A549 (cell line): ENCODE data around the gene COX11. TPM values are rescaled to one million over a fixed set of nuclear protein-coding genes. Genes with fewer than 3 reads are reported as not detected.
A peak's percentile ranks its signal among the peaks of the same experiment; 100 is the strongest.

Experiments used
- ATAC-seq, 2 experiments: fragments of 200-7000 bp in 1 of 2; fragments of >200 bp in 1 of 2; cut with Nextera tagmentation in 1 of 2; cut with Tn5 transposase in 1 of 2; 3 replicates each; pipeline versions ENCODE4 v1.8.0 to v1.9.1; 2018 to 2020; ENCODE audit warnings: mild to moderate bottlenecking in 1 of 2, moderate library complexity in 1 of 2
- CTCF ChIA-PET: fragments of 300-600 bp; sonication (Branson Sonifier 250); formaldehyde crosslinking; extraction: SDS; loops from one replicate; lab custom pipeline; 2021; ENCODE audit warnings: antibody characterized with exemption, inconsistent platforms; lab: Yijun Ruan, JAX
- POLR2A ChIA-PET: fragments of 350-600 bp; formaldehyde crosslinking; extraction: SDS; loops from one replicate; lab custom pipeline; 2021; ENCODE audit warnings: antibody characterized with exemption, inconsistent platforms; lab: Yijun Ruan, JAX
- DNase-seq, 2 experiments: peaks; one replicate each; pipeline versions ENCODE4 v3.0.0 to v3.0.0-alpha.2; 2011 to 2016; ENCODE audit warnings: low read depth in 1 of 2, low spot score in 1 of 2
- FAIRE-seq: peaks from 2 replicates; lab custom pipeline; 2011; peaks lifted over from hg19 to GRCh38; lab: Jason Lieb, UNC
- H3K27ac ChIP-seq, 2 experiments: fragments of >200 bp; sonication (Bioruptor Twin); formaldehyde crosslinking; 3 replicates each; pipeline ENCODE4 v1.5.1; 2016 to 2017
- H3K4me1 ChIP-seq: fragments of >200 bp; sonication (Bioruptor Twin); formaldehyde crosslinking; 3 replicates; pipeline ENCODE4 v1.6.1; 2016
- H3K4me2 ChIP-seq: fragments of >200 bp; sonication (Bioruptor Twin); formaldehyde crosslinking; 3 replicates; pipeline ENCODE4 v1.6.1; 2016
- H3K4me3 ChIP-seq: fragments of >200 bp; sonication (Bioruptor Twin); formaldehyde crosslinking; 3 replicates; pipeline ENCODE4 v1.5.1; 2016
- H3K9me3 ChIP-seq: fragments of >200 bp; sonication (Bioruptor Twin); formaldehyde crosslinking; 3 replicates; pipeline ENCODE4 v1.6.1; 2016
- BHLHE40 ChIP-seq: IDR thresholded peaks from 2 replicates; pipeline ENCODE4 v1.6.1; 2012; ENCODE audit warnings: low read depth, low read length, inconsistent platforms
- CBX2 ChIP-seq: fragments of 200-600 bp; sonication (generic); IDR thresholded peaks from 2 replicates; pipeline ENCODE4 v1.6.1; 2016; ENCODE audit warnings: low read depth, mild to moderate bottlenecking, borderline replicate concordance
- CHD4 ChIP-seq: fragments of 200-600 bp; sonication (generic); IDR thresholded peaks from 2 replicates; pipeline ENCODE4 v1.6.1; 2016; ENCODE audit warnings: antibody characterized with exemption, mild to moderate bottlenecking, borderline replicate concordance
- HOXB13 ChIP-seq: fragments of 250-450 bp; sonication (Bioruptor Pico); IDR thresholded peaks from 2 replicates; pipeline ENCODE4 v1.5.0; 2020; ENCODE audit warnings: low read depth, mild to moderate bottlenecking, moderate library complexity
- KDM5A ChIP-seq: fragments of 200-600 bp; sonication (generic); IDR thresholded peaks from 2 replicates; pipeline ENCODE4 v1.6.1; 2016; ENCODE audit warnings: antibody characterized with exemption, mild to moderate bottlenecking
- MYC ChIP-seq: IDR thresholded peaks from 2 replicates; pipeline ENCODE4 v1.6.1; 2012; ENCODE audit warnings: mild to moderate bottlenecking, inconsistent platforms, low read length, improper control_type of control experiment, borderline replicate concordance
- NPAS2 ChIP-seq: fragments of 250-450 bp; sonication (Bioruptor Pico); IDR thresholded peaks from 2 replicates; pipeline ENCODE4 v1.8.0; 2022; ENCODE audit warnings: mild to moderate bottlenecking, moderate library complexity, borderline replicate concordance
- NR3C1 ChIP-seq: fragments of >200 bp; sonication (Bioruptor Twin); formaldehyde crosslinking; IDR thresholded peaks from 3 replicates; pipeline ENCODE4 v1.6.1; 2017
- POLR2AphosphoS2 ChIP-seq: conservative IDR thresholded peaks from 2 replicates; pipeline ENCODE4 v1.6.1; 2012; ENCODE audit warnings: low read length, improper control_type of control experiment, inconsistent platforms
- RARB ChIP-seq: fragments of 250-450 bp; sonication (Bioruptor Pico); IDR thresholded peaks from 2 replicates; pipeline ENCODE4 v1.8.0; 2021; ENCODE audit warnings: mild to moderate bottlenecking, moderate library complexity
- RFX5 ChIP-seq: fragments of 450-650 bp; IDR thresholded peaks from 2 replicates; pipeline ENCODE4 v1.7.1; 2014; ENCODE audit warnings: antibody characterized with exemption, mild to moderate bottlenecking, moderate library complexity
- ZNF302 ChIP-seq: fragments of 250-450 bp; sonication (Bioruptor Pico); IDR thresholded peaks from 2 replicates; pipeline ENCODE4 v1.9.0; 2021; ENCODE audit warnings: inconsistent platforms, mild to moderate bottlenecking, moderate library complexity
- WGBS: methylation state at CpG from one replicate; pipeline ENCODE4 v1.1.6; 2017; ENCODE audit errors: missing lambda C conversion rate; 5-methylcytosine and 5-hydroxymethylcytosine counted together
- polyA plus RNA-seq, 4 experiments: library from polyadenylated mRNA; depleted of rRNA in 3 of 4; stranded (reverse); fragments of >200 nt; fragmentation: RNase III in 1 of 4; extraction: RNeasy Plus Mini Kit Qiagen cat#74134 plus additional on column Dnase treatment in 1 of 4; gene quantifications; 2 replicates in 3 of 4; 3 replicates in 1 of 4; pipeline ENCODE4 v1.2.3, GENCODE V29; 2011 to 2017
- TF ChIP-seq, protein P1 (sequence below): fragments of >200 bp; sonication (Bioruptor Twin); formaldehyde crosslinking; IDR thresholded peaks from 3 replicates; pipeline ENCODE4 v1.5.1; 2016
- TF ChIP-seq, protein P2 (sequence below): fragments of 250-450 bp; sonication (Bioruptor Pico); IDR thresholded peaks from 2 replicates; pipeline ENCODE4 v1.5.0; 2021; ENCODE audit warnings: mild to moderate bottlenecking, moderate library complexity, borderline replicate concordance
- TF ChIP-seq, protein P3 (sequence below): fragments of >200 bp; sonication (Bioruptor Twin); formaldehyde crosslinking; IDR thresholded peaks from 2 replicates; pipeline ENCODE4 v1.6.1; 2016
- TF ChIP-seq, protein P4 (sequence below): fragments of 250-450 bp; sonication (Bioruptor Pico); IDR thresholded peaks from 2 replicates; pipeline ENCODE4 v1.5.0; 2020; ENCODE audit warnings: low read depth, mild to moderate bottlenecking, moderate library complexity
- TF ChIP-seq, protein P5 (sequence below): fragments of 150-350 bp; IDR thresholded peaks from 2 replicates; pipeline ENCODE4 v1.6.1; 2014; ENCODE audit warnings: low read depth, mild to moderate bottlenecking, low read length
- TF ChIP-seq, protein P6 (sequence below): IDR thresholded peaks from 2 replicates; pipeline ENCODE4 v1.6.1; 2012; ENCODE audit warnings: low read depth, borderline replicate concordance
- TF ChIP-seq, protein P7 (sequence below): IDR thresholded peaks from 2 replicates; pipeline ENCODE4 v1.6.1; 2012

COX11 gene
- polyA plus RNA-seq, 2 of the 4 experiments (the other 2 are of a cell fraction): 95.4 to 121 TPM

DNA sequence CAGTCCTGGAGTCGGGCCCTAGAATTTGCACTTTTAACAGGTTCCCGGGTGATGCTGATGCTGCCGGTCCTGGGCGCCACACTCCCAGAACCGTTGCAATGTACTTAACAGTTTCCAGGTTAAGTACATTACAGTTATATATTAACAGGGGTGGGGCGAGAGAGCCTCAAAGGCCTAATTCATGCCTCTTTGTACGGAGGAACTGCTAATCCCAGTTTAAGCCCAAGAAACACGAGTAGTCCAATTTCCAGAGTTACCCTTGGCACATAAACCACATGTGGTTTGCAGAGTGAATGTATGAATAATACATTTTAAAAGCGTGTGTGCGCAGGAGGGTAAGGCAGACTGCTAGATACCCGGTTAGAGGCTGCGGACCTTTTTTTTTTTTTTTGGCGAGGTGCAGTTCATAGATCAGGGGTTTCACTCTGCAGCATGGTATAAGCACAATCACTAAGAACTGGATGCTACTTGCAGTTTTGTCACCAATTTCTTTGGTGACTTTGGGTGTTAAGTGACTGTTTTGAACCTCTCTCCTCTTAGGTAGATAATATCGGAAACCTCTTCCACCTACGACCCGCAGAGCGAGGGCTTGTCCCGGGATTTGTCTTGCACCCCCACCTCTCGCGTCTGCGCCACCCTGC is 713 bp downstream of the COX11 start (continued):
- no peak for TF ChIP-seq POLR2AphosphoS2
- TF ChIP-seq ZNF302 (CRISPR knock-in tag): no peak
- TF ChIP-seq, protein P1, sequence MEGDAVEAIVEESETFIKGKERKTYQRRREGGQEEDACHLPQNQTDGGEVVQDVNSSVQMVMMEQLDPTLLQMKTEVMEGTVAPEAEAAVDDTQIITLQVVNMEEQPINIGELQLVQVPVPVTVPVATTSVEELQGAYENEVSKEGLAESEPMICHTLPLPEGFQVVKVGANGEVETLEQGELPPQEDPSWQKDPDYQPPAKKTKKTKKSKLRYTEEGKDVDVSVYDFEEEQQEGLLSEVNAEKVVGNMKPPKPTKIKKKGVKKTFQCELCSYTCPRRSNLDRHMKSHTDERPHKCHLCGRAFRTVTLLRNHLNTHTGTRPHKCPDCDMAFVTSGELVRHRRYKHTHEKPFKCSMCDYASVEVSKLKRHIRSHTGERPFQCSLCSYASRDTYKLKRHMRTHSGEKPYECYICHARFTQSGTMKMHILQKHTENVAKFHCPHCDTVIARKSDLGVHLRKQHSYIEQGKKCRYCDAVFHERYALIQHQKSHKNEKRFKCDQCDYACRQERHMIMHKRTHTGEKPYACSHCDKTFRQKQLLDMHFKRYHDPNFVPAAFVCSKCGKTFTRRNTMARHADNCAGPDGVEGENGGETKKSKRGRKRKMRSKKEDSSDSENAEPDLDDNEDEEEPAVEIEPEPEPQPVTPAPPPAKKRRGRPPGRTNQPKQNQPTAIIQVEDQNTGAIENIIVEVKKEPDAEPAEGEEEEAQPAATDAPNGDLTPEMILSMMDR: peak; percentile 54; the same call in 1 of the 3 replicates
- TF ChIP-seq, protein P2, sequence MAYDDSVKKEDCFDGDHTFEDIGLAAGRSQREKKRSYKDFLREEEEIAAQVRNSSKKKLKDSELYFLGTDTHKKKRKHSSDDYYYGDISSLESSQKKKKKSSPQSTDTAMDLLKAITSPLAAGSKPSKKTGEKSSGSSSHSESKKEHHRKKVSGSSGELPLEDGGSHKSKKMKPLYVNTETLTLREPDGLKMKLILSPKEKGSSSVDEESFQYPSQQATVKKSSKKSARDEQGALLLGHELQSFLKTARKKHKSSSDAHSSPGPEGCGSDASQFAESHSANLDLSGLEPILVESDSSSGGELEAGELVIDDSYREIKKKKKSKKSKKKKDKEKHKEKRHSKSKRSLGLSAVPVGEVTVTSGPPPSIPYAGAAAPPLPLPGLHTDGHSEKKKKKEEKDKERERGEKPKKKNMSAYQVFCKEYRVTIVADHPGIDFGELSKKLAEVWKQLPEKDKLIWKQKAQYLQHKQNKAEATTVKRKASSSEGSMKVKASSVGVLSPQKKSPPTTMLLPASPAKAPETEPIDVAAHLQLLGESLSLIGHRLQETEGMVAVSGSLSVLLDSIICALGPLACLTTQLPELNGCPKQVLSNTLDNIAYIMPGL: 0 out of 2 replicates have a peak, but pooled peaks have one; percentile 16
- TF ChIP-seq MYC: no peak
- TF ChIP-seq KDM5A: no peak
- TF ChIP-seq CBX2: no peak
- TF ChIP-seq, protein P3, sequence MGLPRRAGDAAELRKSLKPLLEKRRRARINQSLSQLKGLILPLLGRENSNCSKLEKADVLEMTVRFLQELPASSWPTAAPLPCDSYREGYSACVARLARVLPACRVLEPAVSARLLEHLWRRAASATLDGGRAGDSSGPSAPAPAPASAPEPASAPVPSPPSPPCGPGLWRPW: no peak
- TF ChIP-seq BHLHE40: no peak
- no peak for TF ChIP-seq RARB (CRISPR knock-in tag)
- TF ChIP-seq RFX5: no peak

DNA sequence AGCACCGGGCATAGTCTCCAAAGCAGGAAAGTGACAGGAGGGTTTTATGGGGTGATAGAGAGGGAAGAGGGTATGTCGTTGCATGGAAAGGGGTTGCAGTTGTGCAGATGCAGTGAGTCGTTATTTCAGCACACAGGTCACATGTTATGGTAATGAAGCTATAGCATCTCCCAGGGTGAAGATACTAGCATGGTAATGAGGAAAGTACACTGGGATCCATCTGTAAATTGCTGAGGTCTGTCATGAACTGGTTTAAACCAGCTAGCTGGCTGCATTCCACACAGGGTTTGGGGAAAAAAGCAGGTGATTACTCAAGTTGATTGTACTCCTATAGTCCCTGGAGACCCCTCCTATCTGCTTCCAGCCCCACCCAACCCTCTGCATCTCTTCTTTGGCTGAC is 11.7 kb downstream of the COX11 start:
- H3K4me3 ChIP-seq: no peak overlapping the region
- WGBS: 86% methylated on average over 3 of the region's 3 CpGs
- H3K4me1 ChIP-seq: no peaks in the 10 kb centered on the region
- H3K27ac ChIP-seq: no peak overlapping the region
- no peak overlapping the region for H3K4me2 ChIP-seq
- ATAC-seq: no peak; a peak in 1 of 6 replicates
- POLR2A ChIA-PET: no interaction called here
- FAIRE-seq: no peak
- H3K9me3 ChIP-seq: no peaks in the 10 kb centered on the region
- TF ChIP-seq, protein P4, sequence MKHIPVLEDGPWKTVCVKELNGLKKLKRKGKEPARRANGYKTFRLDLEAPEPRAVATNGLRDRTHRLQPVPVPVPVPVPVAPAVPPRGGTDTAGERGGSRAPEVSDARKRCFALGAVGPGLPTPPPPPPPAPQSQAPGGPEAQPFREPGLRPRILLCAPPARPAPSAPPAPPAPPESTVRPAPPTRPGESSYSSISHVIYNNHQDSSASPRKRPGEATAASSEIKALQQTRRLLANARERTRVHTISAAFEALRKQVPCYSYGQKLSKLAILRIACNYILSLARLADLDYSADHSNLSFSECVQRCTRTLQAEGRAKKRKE: no peak
- TF ChIP-seq BHLHE40 (no peak), HOXB13 (no peak), NR3C1 (no peak), CHD4 (no peak)
- TF ChIP-seq, protein P5, sequence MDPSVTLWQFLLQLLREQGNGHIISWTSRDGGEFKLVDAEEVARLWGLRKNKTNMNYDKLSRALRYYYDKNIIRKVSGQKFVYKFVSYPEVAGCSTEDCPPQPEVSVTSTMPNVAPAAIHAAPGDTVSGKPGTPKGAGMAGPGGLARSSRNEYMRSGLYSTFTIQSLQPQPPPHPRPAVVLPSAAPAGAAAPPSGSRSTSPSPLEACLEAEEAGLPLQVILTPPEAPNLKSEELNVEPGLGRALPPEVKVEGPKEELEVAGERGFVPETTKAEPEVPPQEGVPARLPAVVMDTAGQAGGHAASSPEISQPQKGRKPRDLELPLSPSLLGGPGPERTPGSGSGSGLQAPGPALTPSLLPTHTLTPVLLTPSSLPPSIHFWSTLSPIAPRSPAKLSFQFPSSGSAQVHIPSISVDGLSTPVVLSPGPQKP: no peak
- DNase-seq: no peak
- CTCF ChIA-PET: interaction anchor here (1.7 kb wide), 1 partner anchor 36 kb away, joined by 5 read pairs; no protein-coding TSS in a partner anchor

DNA sequence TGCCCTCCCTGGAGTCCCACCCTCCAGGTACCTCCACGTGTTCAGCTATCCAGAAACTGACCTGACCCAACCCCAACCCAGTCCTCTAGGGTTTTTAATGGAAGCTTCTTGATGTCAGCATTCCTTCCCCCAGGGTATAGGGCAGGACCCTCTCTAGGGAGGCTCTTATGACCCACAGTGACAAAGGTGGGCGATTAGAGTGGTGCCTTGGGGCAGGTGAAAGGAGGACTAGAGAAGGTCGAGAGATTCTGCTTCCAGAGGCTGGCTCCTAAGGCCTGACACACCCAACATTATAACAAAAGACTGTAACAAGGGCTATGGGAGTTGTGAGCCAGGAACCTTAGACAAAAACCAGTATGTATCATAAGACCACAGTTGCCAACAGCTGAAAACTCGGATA is 17.2 kb downstream of the COX11 start:
- ChIA-PET POLR2A (no interaction called here), CTCF (interaction anchor here (0.6 kb wide), 1 partner anchor 42 kb away, joined by 3 read pairs; no protein-coding TSS in a partner anchor)
- FAIRE-seq: no peak
- TF ChIP-seq, protein P6, sequence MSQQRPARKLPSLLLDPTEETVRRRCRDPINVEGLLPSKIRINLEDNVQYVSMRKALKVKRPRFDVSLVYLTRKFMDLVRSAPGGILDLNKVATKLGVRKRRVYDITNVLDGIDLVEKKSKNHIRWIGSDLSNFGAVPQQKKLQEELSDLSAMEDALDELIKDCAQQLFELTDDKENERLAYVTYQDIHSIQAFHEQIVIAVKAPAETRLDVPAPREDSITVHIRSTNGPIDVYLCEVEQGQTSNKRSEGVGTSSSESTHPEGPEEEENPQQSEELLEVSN: no peak
- TF ChIP-seq, protein P7, sequence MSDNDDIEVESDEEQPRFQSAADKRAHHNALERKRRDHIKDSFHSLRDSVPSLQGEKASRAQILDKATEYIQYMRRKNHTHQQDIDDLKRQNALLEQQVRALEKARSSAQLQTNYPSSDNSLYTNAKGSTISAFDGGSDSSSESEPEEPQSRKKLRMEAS: no peak
- TF ChIP-seq, protein P5: no peak
- no peak for TF ChIP-seq HOXB13
- TF ChIP-seq NR3C1: no peak
- TF ChIP-seq KDM5A: no peak
- TF ChIP-seq NPAS2 (CRISPR knock-in tag): no peak
- H3K4me3 ChIP-seq: no peak overlapping the region
- DNase-seq: no peak
- H3K4me1 ChIP-seq: peaks cover 5% of the 10 kb centered on the region
- ATAC-seq: no peak
- WGBS: 77% methylated on average over 4 of the region's 4 CpGs
- no peak overlapping the region for H3K4me2 ChIP-seq
- no peaks in the 10 kb centered on the region for H3K9me3 ChIP-seq
- H3K27ac ChIP-seq: no peak overlapping the region
